ENCODE measurements around the gene HRK. TPM values are rescaled to one million over a fixed set of nuclear protein-coding genes. Genes with fewer than 3 reads are reported as not detected.

HRK gene
- polyA plus RNA-seq, 4 donors: 0.24 to 0.65 (median 0.45) TPM

- no peak for DNase-seq (ENCODE audit: low read depth in 4 of 4, low spot score in 3 of 4)
Observed at GRCh38 chr12:116901612-116902011, 20.4 kb upstream of the HRK start.

- no peak for DNase-seq (ENCODE audit: low read depth in 4 of 4, low spot score in 3 of 4)
Observed at GRCh38 chr12:116898669-116899068, 17.4 kb upstream of the HRK start.

- DNase-seq (ENCODE audit: low read depth in 4 of 4, low spot score in 3 of 4): no peak
Observed at GRCh38 chr12:116897476-116897875, 16.2 kb upstream of the HRK start.

- DNase-seq (ENCODE audit: low read depth in 4 of 4, low spot score in 3 of 4): no peak
Observed at GRCh38 chr12:116896411-116896924, 15.2 kb upstream of the HRK start.

GRCh38 chr12:116894913-116895312 lies 13.7 kb upstream of the HRK start:
- DNase-seq (ENCODE audit: low read depth in 4 of 4, low spot score in 3 of 4): no peak

GRCh38 chr12:116892349-116893140 lies 11.3 kb upstream of the HRK start:
- DNase-seq (ENCODE audit: low read depth in 4 of 4, low spot score in 3 of 4): no peak

GRCh38 chr12:116891019-116891418 lies 9.8 kb upstream of the HRK start:
- DNase-seq (ENCODE audit: low read depth in 4 of 4, low spot score in 3 of 4): no peak

- DNase-seq (ENCODE audit: low read depth in 4 of 4, low spot score in 3 of 4): no peak
Observed at GRCh38 chr12:116890330-116890729, 9.1 kb upstream of the HRK start.

- DNase-seq (ENCODE audit: low read depth in 4 of 4, low spot score in 3 of 4): no peak
Observed at GRCh38 chr12:116887897-116888296, 6.7 kb upstream of the HRK start.

GRCh38 chr12:116887244-116887643 lies 6.0 kb upstream of the HRK start:
- no peak for DNase-seq (ENCODE audit: low read depth in 4 of 4, low spot score in 3 of 4)

GRCh38 chr12:116885491-116885890 lies 4.2 kb upstream of the HRK start:
- no peak for DNase-seq (ENCODE audit: low read depth in 4 of 4, low spot score in 3 of 4)

- no peak for DNase-seq (ENCODE audit: low read depth in 4 of 4, low spot score in 3 of 4)
Observed at GRCh38 chr12:116884871-116885270, 3.6 kb upstream of the HRK start.

- DNase-seq (ENCODE audit: low read depth in 4 of 4, low spot score in 3 of 4): no peak
Observed at GRCh38 chr12:116882742-116883141, 1.5 kb upstream of the HRK start.

GRCh38 chr12:116881877-116882507 lies 751 bp upstream of the HRK start:
- no peak for DNase-seq (ENCODE audit: low read depth in 4 of 4, low spot score in 3 of 4)

GRCh38 chr12:116880817-116881324 lies 370 bp downstream of the HRK start:
- DNase-seq (ENCODE audit: low read depth in 4 of 4, low spot score in 3 of 4): no peak

- DNase-seq (ENCODE audit: low read depth in 4 of 4, low spot score in 3 of 4): no peak
Observed at GRCh38 chr12:116880213-116880816, 926 bp downstream of the HRK start.

- DNase-seq (ENCODE audit: low read depth in 4 of 4, low spot score in 3 of 4): no peak
Observed at GRCh38 chr12:116879509-116880212, 1.6 kb downstream of the HRK start.

- no peak for DNase-seq (ENCODE audit: low read depth in 4 of 4, low spot score in 3 of 4)
Observed at GRCh38 chr12:116878567-116879508, 2.4 kb downstream of the HRK start.

- no peak for DNase-seq (ENCODE audit: low read depth in 4 of 4, low spot score in 3 of 4)
Observed at GRCh38 chr12:116876151-116876869, 4.9 kb downstream of the HRK start.

Measured in right renal pelvis (tissue), 4 donors.